GM12872 (cell line): Measurements from ENCODE around the gene C17orf113.

Experiments used
- CTCF ChIP-seq: IDR thresholded peaks from 3 replicates; pipeline ENCODE4 v1.5.1; 2011; ENCODE audit warnings: low read depth, mild to moderate bottlenecking, low read length, moderate library complexity; ENCODE audit not compliant: insufficient read depth

C17orf113 gene

GRCh38 chr17:42050393-42051012 is at the start of gene C17orf113:
C17orf113 (minus strand) TSS chr17:42050601; CDS start chr17:42043376, 7,225 bp downstream.
- peak; percentile 50; the same call in 2 of the 3 replicates for TF ChIP-seq CTCF

GRCh38 chr17:42098730-42099399 is 48.5 kb upstream of the C17orf113 start:
- TF ChIP-seq CTCF = no peak

GRCh38 chr17:42097691-42098631 is 47.6 kb upstream of the C17orf113 start, which contains the start of gene ZNF385C:
ZNF385C (minus strand) TSS chr17:42098473; CDS start chr17:42063056, 35,417 bp downstream.
- TF ChIP-seq CTCF = no peak

- TF ChIP-seq CTCF = peak; percentile 18; the same call in 1 of the 3 replicates
Observed at GRCh38 chr17:42096360-42097111, 46.1 kb upstream of the C17orf113 start.

GRCh38 chr17:42094375-42095069 is 44.1 kb upstream of the C17orf113 start:
- TF ChIP-seq CTCF = no peak

GRCh38 chr17:42092939-42093338 is 42.5 kb upstream of the C17orf113 start:
- no peak for TF ChIP-seq CTCF
